HepG2 (cell line): Measurements from ENCODE around the gene POU6F2. TPM values are rescaled to one million over a fixed set of nuclear protein-coding genes. Genes with fewer than 3 reads are reported as not detected.

Experiments
- ATAC-seq: fragments of 200-7000 bp; cut with Tn5 transposase; 3 replicates; pipeline ENCODE4 v1.9.1; 2020; ENCODE audit warnings: mild to moderate bottlenecking, moderate library complexity
- BruUV-seq: library from RNA; stranded (reverse); fragments of 400-500 nt; replicated peaks from 2 replicates; lab custom pipeline; 2021; lab: Mats Ljungman, UMichigan
- CTCF ChIA-PET: fragments of 300-600 bp; formaldehyde crosslinking; extraction: SDS; loops from one replicate; lab custom pipeline; 2021; ENCODE audit warnings: low total read pairs, inconsistent platforms, low intra/inter-chr PET ratio; lab: Yijun Ruan, JAX
- POLR2A ChIA-PET: fragments of 350-600 bp; sonication (Branson Sonifier 250); formaldehyde crosslinking; loops from one replicate; lab custom pipeline; 2020; ENCODE audit warnings: antibody characterized with exemption, inconsistent platforms; lab: Yijun Ruan, JAX
- DNase-seq: peaks from one replicate; pipeline ENCODE4 v3.0.0-alpha.2; 2015; ENCODE audit warnings: low spot score
- FAIRE-seq: peaks from 3 replicates; lab custom pipeline; 2011; peaks lifted over from hg19 to GRCh38; lab: Jason Lieb, UNC
- H2AFZ ChIP-seq: one replicate; pipeline ENCODE4 v1.6.1; 2011; ENCODE audit warnings: low read length, inconsistent platforms
- H3K27ac ChIP-seq: fragments of 300-600 bp; 3 replicates; pipeline ENCODE4 v1.8.0; 2011; ENCODE audit warnings: mixed run types, mild to moderate bottlenecking, mixed read lengths, low read length, inconsistent platforms; ENCODE audit not compliant: insufficient read depth; ENCODE audit errors: extremely low read length
- H3K27me3 ChIP-seq, 2 experiments: fragments of 200-600 bp in 1 of 2; 2 replicates in 1 of 2; 3 replicates in 1 of 2; pipeline versions ENCODE4 v1.6.0 to v1.8.0; 2011; ENCODE audit warnings: low read length in 2 of 2, mild to moderate bottlenecking in 2 of 2, moderate library complexity in 2 of 2, inconsistent platforms in 1 of 2; ENCODE audit not compliant: insufficient read depth in 2 of 2, control insufficient read depth in 1 of 2
- H3K36me3 ChIP-seq, 2 experiments: fragments of 200-600 bp in 1 of 2; replicated peaks in 1 of 2; 2 replicates in 1 of 2; 3 replicates in 1 of 2; pipeline versions ENCODE4 v1.5.1 to v1.8.0; 2011; ENCODE audit warnings: low read length in 2 of 2, inconsistent platforms in 1 of 2; ENCODE audit not compliant: insufficient read depth in 2 of 2, control insufficient read depth in 1 of 2
- H3K4me1 ChIP-seq: 2 replicates; pipeline ENCODE4 v1.5.1; 2012; ENCODE audit warnings: low read length, inconsistent platforms; ENCODE audit not compliant: insufficient read depth
- H3K4me2 ChIP-seq: 2 replicates; pipeline ENCODE4 v1.6.0; 2011; ENCODE audit warnings: low read depth, low read length, inconsistent platforms
- H3K4me3 ChIP-seq, 3 experiments: fragments of 200-600 bp in 1 of 3; sonication (generic), shearing (Covaris generic) in 1 of 3; replicated peaks in 1 of 3; 2 replicates each; pipeline ENCODE4 v1.5.1; 2011 to 2016; ENCODE audit warnings: low read length in 3 of 3, inconsistent platforms in 2 of 3, low read depth in 2 of 3, mild to moderate bottlenecking in 2 of 3, control low read depth in 1 of 3, mixed read lengths in 1 of 3; ENCODE audit not compliant: insufficient read depth in 1 of 3
- H3K79me2 ChIP-seq: one replicate; pipeline ENCODE4 v1.6.1; 2011; ENCODE audit warnings: low read length, inconsistent platforms; ENCODE audit not compliant: insufficient read depth
- H3K9ac ChIP-seq: 2 replicates; pipeline ENCODE4 v1.6.0; 2011; ENCODE audit warnings: mild to moderate bottlenecking, low read depth, low read length, inconsistent platforms; ENCODE audit not compliant: insufficient read depth
- H3K9me3 ChIP-seq: 2 replicates; pipeline ENCODE4 v1.5.1; 2012; ENCODE audit warnings: mild to moderate bottlenecking, low read length
- H4K20me1 ChIP-seq: 2 replicates; pipeline ENCODE4 v1.6.0; 2011; ENCODE audit warnings: inconsistent platforms, mild to moderate bottlenecking, low read length, moderate library complexity; ENCODE audit not compliant: insufficient read depth
- DNMT1 ChIP-seq: sonication (generic); formaldehyde crosslinking; IDR thresholded peaks from 2 replicates; pipeline ENCODE4 v1.5.1; 2020; ENCODE audit warnings: mild to moderate bottlenecking, missing genetic modification reagents
- HNRNPLL ChIP-seq: fragments of 200-400 bp; formaldehyde crosslinking; IDR thresholded peaks from 2 replicates; pipeline ENCODE4 v1.6.1; 2017; ENCODE audit warnings: mild to moderate bottlenecking, low read depth, low read length; ENCODE audit not compliant: poor library complexity, severe bottlenecking
- LCORL ChIP-seq, 2 experiments: fragments of 450-650 bp in 1 of 2; sonication (generic) in 1 of 2; formaldehyde crosslinking in 1 of 2; IDR thresholded peaks; 2 replicates each; pipeline versions ENCODE4 v1.5.0 to v1.6.1; 2017 to 2020; ENCODE audit warnings: antibody characterized with exemption in 1 of 2, missing genetic modification reagents in 1 of 2
- NONO ChIP-seq, 2 experiments: fragments of 450-650 bp in 1 of 2; sonication (generic) in 1 of 2; formaldehyde crosslinking in 1 of 2; IDR thresholded peaks in 1 of 2; conservative IDR thresholded peaks in 1 of 2; 2 replicates each; pipeline versions ENCODE4 v1.6.1 to v1.8.0; 2017 to 2022; ENCODE audit warnings: mild to moderate bottlenecking in 1 of 2, missing genetic modification reagents in 1 of 2, moderate library complexity in 1 of 2
- PPARG ChIP-seq: conservative IDR thresholded peaks from 2 replicates; pipeline ENCODE4 v1.6.1; 2016; ENCODE audit warnings: missing biosample characterization, missing genetic modification reagents
- SNAI1 ChIP-seq: sonication (generic); formaldehyde crosslinking; IDR thresholded peaks from 2 replicates; pipeline ENCODE4 v1.5.0; 2020; ENCODE audit warnings: mild to moderate bottlenecking, missing genetic modification reagents, borderline replicate concordance
- SNAPC2 ChIP-seq: sonication (generic); formaldehyde crosslinking; IDR thresholded peaks from 2 replicates; pipeline ENCODE4 v1.8.1; 2022; ENCODE audit warnings: mild to moderate bottlenecking, missing genetic modification reagents
- TEAD3 ChIP-seq: optimal IDR thresholded peaks from 2 replicates; pipeline ENCODE3; 2016; ENCODE audit warnings: borderline replicate concordance
- WIZ ChIP-seq: sonication (generic); formaldehyde crosslinking; IDR thresholded peaks from 2 replicates; pipeline ENCODE4 v1.5.1; 2020; ENCODE audit warnings: mild to moderate bottlenecking, missing genetic modification reagents
- ZBED4 ChIP-seq: sonication (generic); formaldehyde crosslinking; IDR thresholded peaks from 2 replicates; pipeline ENCODE4 v1.4.0; 2020; ENCODE audit warnings: missing genetic modification reagents, borderline replicate concordance
- ZNF232 ChIP-seq: sonication (generic); formaldehyde crosslinking; IDR thresholded peaks from 2 replicates; pipeline ENCODE4 v1.4.0; 2020; ENCODE audit warnings: missing genetic modification reagents, borderline replicate concordance
- ZNF33B ChIP-seq: sonication (generic); formaldehyde crosslinking; IDR thresholded peaks from 2 replicates; pipeline ENCODE4 v1.5.1; 2020; ENCODE audit warnings: mild to moderate bottlenecking, missing genetic modification reagents
- ZNF549 ChIP-seq: sonication (generic); formaldehyde crosslinking; IDR thresholded peaks from 2 replicates; pipeline ENCODE4 v1.5.0; 2020; ENCODE audit warnings: missing genetic modification reagents
- WGBS: methylation state at CpG from one replicate; pipeline ENCODE4 v1.1.6; 2017; ENCODE audit warnings: low lambda C conversion rate; 5-methylcytosine and 5-hydroxymethylcytosine counted together
- in situ Hi-C: cut with HindIII; loops from 2 replicates; pipeline ENCODE4 v1.10.0; 2017; ENCODE audit warnings: low pct_unique_long_range_greater_than_20kb; ENCODE audit not compliant: extremely low pct_ligation_motif_present
- intact Hi-C: fragments of 100-400 bp; cut with micrococcal nuclease; formaldehyde crosslinking; loops from one replicate; pipeline ENCODE4 v1.10.0; 2022; ENCODE audit not compliant: unreplicated experiment
- polyA plus RNA-seq, 8 experiments: library from polyadenylated mRNA; depleted of rRNA in 3 of 8; stranded (reverse) in 7 of 8; unstranded in 1 of 8; fragments of >200 nt; fragmentation: Illumina TruSeq in 4 of 8; extraction: Trizol in 4 of 8; gene quantifications; 2 replicates each; pipeline versions ENCODE4 v1.2.1 to v1.2.3, GENCODE V29; 2011 to 2016; ENCODE audit warnings: low read depth in 4 of 8, missing spikeins in 1 of 8, mixed read lengths in 1 of 8; ENCODE audit not compliant: insufficient read depth in 1 of 8
- total RNA-seq, 5 experiments: library from RNA; depleted of rRNA; stranded (reverse); fragments of >200 nt; fragmentation: Illumina TruSeq; extraction: Trizol; gene quantifications; 2 replicates each; pipeline ENCODE4 v1.2.3, GENCODE V29; 2016; ENCODE audit warnings: low read depth in 1 of 5
- TF ChIP-seq, protein P1 (sequence below): sonication (generic); formaldehyde crosslinking; IDR thresholded peaks from 2 replicates; pipeline ENCODE4 v1.4.0; 2020; ENCODE audit warnings: missing genetic modification reagents
- TF ChIP-seq, protein P2 (sequence below): sonication (generic); formaldehyde crosslinking; IDR thresholded peaks from 2 replicates; pipeline ENCODE4 v1.4.0; 2020; ENCODE audit warnings: mild to moderate bottlenecking, missing genetic modification reagents

Gene POU6F2
- total and polyA plus RNA-seq, 2 of the 13 experiments (the other 11 are each of a cell fraction or from before 2014, with no cell fraction given) = not detected

DNA sequence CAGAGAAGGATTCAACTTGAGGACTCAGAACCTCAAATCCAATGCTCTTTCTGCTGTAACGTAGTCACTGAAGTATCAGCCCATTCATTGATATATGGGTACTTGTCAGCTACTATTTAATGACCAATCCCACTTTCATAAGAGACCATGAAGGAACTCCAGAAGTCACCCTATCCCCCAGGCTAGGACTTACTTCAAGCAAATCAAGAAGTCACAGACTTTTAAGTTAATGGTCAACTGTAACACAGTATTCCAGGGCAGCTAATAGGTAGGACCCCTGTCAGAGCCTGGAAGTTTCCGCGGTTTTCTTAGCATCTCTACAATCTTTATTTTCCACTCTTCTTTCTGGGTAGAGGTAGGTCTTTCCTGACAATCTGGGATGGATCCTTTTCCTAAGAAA, 269.9 kb downstream of the POU6F2 start (continued):
- TF ChIP-seq LCORL (IDR thresholded peaks at IDR 0.05) = no peak
- no peak for TF ChIP-seq LCORL (CRISPR knock-in tag; IDR thresholded peaks at IDR 0.05)

DNA sequence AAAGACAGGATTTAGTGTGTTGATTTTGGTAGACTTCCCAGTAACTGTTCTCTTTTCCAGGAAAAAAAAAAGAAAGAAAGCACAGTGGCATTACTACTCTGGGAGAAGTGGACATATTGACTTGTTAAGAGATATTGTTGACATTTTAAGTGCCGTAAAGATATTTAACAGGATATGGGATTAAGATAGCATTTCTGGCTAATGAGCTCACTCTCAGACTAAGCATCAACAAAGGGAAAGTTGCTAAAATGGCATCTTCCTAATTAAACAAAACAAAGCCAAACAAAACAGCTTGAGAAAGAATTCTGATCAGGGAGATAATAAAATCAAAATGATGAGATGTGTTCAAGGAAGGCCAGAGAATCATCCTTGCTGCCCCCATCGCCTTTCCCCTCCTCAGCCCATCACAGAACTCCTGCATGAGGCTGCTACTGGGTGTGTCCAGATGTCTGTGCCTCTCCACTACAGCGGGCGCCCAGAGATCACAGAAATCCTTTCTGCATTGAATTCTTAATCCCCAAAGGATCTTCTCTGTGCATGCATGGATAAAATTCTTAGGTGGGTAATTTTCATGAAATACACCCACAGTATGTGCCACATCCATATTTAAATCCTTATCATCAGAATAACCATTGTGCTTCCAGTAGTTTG, 270.5 kb downstream of the POU6F2 start:
- H3K27me3 ChIP-seq = 0 out of 5 replicates have a peak, but pooled peaks cover 0 to 8% of the 10 kb centered on the region in 2 experiments
- POLR2A ChIA-PET = no interaction called here
- WGBS = 4% methylated on average over 4 of the region's 4 CpGs
- H3K9ac ChIP-seq = no peak overlapping the region
- intact Hi-C loops (no loop called here), in situ Hi-C loops (no loop called here)
- H3K4me1 ChIP-seq = no peaks in the 10 kb centered on the region
- no peaks in the 10 kb centered on the region for H3K79me2 ChIP-seq
- TF ChIP-seq ZNF33B (no peak), PPARG (no peak), ZNF549 (CRISPR knock-in tag) (no peak), SNAPC2 (no peak), WIZ (CRISPR knock-in tag) (no peak), NONO (IDR thresholded peaks at IDR 0.05) (no peak), NONO (CRISPR knock-in tag; conservative IDR thresholded peaks at IDR 0.05) (no peak), HNRNPLL (no peak), TEAD3 (CRISPR knock-in tag) (no peak), ZBED4 (CRISPR knock-in tag) (no peak), SNAI1 (no peak), ZNF232 (CRISPR knock-in tag) (no peak), DNMT1 (CRISPR knock-in tag) (no peak)
- TF ChIP-seq, protein P1, sequence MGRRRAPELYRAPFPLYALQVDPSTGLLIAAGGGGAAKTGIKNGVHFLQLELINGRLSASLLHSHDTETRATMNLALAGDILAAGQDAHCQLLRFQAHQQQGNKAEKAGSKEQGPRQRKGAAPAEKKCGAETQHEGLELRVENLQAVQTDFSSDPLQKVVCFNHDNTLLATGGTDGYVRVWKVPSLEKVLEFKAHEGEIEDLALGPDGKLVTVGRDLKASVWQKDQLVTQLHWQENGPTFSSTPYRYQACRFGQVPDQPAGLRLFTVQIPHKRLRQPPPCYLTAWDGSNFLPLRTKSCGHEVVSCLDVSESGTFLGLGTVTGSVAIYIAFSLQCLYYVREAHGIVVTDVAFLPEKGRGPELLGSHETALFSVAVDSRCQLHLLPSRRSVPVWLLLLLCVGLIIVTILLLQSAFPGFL (CRISPR knock-in tag) = no peak
- TF ChIP-seq, protein P2, sequence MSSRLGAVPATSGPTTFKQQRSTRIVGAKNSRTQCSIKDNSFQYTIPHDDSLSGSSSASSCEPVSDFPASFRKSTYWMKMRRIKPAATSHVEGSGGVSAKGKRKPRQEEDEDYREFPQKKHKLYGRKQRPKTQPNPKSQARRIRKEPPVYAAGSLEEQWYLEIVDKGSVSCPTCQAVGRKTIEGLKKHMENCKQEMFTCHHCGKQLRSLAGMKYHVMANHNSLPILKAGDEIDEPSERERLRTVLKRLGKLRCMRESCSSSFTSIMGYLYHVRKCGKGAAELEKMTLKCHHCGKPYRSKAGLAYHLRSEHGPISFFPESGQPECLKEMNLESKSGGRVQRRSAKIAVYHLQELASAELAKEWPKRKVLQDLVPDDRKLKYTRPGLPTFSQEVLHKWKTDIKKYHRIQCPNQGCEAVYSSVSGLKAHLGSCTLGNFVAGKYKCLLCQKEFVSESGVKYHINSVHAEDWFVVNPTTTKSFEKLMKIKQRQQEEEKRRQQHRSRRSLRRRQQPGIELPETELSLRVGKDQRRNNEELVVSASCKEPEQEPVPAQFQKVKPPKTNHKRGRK = no peak
- no peak for DNase-seq
- H3K4me2 ChIP-seq = no peak overlapping the region
- no peak overlapping the region for H2AFZ ChIP-seq
- FAIRE-seq = no peak
- H3K4me3 ChIP-seq = no peak overlapping the region
- no peak for ATAC-seq
- CTCF ChIA-PET = no interaction called here
- H3K9me3 ChIP-seq = no peaks in the 10 kb centered on the region
- H4K20me1 ChIP-seq = no peaks in the 10 kb centered on the region
- no peak overlapping the region for H3K27ac ChIP-seq
- BruUV-seq = no TSS peak
- no peaks in the 10 kb centered on the region for H3K36me3 ChIP-seq
